ENCODE results near the gene SCN10A.

SCN10A gene

GRCh38 chr3:38721207-38721772 lies 94.7 kb downstream of the SCN10A start:
- TF ChIP-seq CTCF (IDR thresholded peaks at IDR 0.05; ENCODE audit: borderline replicate concordance, control extremely low read depth, extremely low read depth, insufficient read depth, missing control alignments) = no peak
- in situ Hi-C loops (cut with MboI; ENCODE audit: low sequenced_read_pairs, unreplicated experiment) = no loop called here
- DNase-seq (ENCODE audit: low spot score) = no peak

GRCh38 chr3:38720465-38720864 lies 95.6 kb downstream of the SCN10A start:
- no peak for DNase-seq (ENCODE audit: low spot score)
- in situ Hi-C loops (cut with MboI; ENCODE audit: low sequenced_read_pairs, unreplicated experiment) = no loop called here
- TF ChIP-seq CTCF (IDR thresholded peaks at IDR 0.05; ENCODE audit: borderline replicate concordance, control extremely low read depth, extremely low read depth, insufficient read depth, missing control alignments) = no peak

- in situ Hi-C loops (cut with MboI; ENCODE audit: low sequenced_read_pairs, unreplicated experiment) = no loop called here
- no peak for DNase-seq (ENCODE audit: low spot score)
- no peak for TF ChIP-seq CTCF (IDR thresholded peaks at IDR 0.05; ENCODE audit: borderline replicate concordance, control extremely low read depth, extremely low read depth, insufficient read depth, missing control alignments)
These were observed 98.4 kb downstream of the SCN10A start for GRCh38 chr3:38717355-38718240.

DNA sequence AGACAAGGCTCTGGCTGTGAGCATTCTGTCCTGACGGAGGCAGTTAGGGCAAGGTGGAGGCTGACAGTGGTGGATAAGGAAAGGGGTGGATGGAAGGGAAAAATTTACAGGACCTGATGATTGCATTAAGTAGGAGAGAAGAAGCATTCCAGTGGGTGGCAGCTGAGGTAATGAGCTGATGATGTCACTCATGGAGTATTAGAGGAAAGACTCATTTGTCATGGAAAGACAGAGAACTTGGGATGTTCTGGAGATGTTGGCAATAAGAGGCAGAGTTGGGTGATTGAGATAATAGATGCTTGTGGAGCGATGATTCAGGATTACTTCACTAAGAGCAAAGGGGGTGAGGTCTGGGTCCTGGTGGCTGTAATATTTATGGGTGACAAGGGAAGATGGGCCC lies 102.9 kb downstream of the SCN10A start:
- no peak for DNase-seq (ENCODE audit: low spot score)
- no peak for TF ChIP-seq CTCF (IDR thresholded peaks at IDR 0.05; ENCODE audit: borderline replicate concordance, control extremely low read depth, extremely low read depth, insufficient read depth, missing control alignments)
- in situ Hi-C loops (cut with MboI; ENCODE audit: low sequenced_read_pairs, unreplicated experiment) = no loop called here

DNA sequence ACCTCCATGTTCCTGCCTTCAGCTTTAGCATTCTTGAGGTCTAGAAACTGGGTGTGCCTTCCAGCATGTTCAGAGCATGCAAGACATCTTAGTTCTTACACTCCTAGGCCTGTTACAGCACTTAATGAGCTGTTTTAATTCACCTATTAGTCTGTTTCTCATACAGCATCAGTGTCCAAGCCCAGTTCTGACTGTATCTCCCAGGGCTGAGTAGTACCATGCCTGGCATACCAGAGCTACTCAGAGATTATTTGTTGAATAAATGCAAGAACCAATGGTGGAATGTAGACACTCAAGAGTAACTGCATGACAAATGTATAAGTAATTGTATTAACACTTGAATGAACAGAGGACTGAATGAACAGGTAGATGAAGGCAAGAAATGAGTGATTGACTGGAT lies 104.7 kb downstream of the SCN10A start:
- in situ Hi-C loops (cut with MboI; ENCODE audit: low sequenced_read_pairs, unreplicated experiment) = no loop called here
- no peak for TF ChIP-seq CTCF (IDR thresholded peaks at IDR 0.05; ENCODE audit: borderline replicate concordance, control extremely low read depth, extremely low read depth, insufficient read depth, missing control alignments)
- no peak for DNase-seq (ENCODE audit: low spot score)

DNA sequence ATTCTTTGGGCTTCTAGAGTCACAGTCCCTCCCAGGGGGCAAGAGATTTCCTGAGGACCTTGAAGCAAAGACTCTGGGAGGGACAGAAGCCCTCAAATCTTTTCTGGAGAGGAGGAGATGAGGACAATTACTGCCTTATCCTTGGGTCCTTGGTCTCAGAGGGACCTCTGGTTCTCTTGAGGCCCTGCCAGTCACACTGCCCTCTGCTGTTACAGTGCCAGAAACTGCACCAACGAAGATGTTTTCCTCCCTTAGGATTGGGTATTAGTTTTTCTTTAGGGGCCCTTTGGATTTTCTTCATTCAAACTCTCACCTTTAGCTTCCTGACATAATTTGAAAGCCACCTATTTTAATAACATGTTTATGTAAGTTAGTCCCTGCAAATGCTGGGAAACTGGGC lies 108.3 kb downstream of the SCN10A start:
- no peak for TF ChIP-seq CTCF (IDR thresholded peaks at IDR 0.05; ENCODE audit: borderline replicate concordance, control extremely low read depth, extremely low read depth, insufficient read depth, missing control alignments)
- in situ Hi-C loops (cut with MboI; ENCODE audit: low sequenced_read_pairs, unreplicated experiment) = no loop called here
- no peak for DNase-seq (ENCODE audit: low spot score)

Data from GM13976 (cell line).